ENCODE data around the gene KRT16.
"Not testable (repeated sequence)": the region's sequence is repeated elsewhere in the genome, so short reads cannot be mapped to it uniquely, and the experiment has no call there.

The KRT16 gene

DNA sequence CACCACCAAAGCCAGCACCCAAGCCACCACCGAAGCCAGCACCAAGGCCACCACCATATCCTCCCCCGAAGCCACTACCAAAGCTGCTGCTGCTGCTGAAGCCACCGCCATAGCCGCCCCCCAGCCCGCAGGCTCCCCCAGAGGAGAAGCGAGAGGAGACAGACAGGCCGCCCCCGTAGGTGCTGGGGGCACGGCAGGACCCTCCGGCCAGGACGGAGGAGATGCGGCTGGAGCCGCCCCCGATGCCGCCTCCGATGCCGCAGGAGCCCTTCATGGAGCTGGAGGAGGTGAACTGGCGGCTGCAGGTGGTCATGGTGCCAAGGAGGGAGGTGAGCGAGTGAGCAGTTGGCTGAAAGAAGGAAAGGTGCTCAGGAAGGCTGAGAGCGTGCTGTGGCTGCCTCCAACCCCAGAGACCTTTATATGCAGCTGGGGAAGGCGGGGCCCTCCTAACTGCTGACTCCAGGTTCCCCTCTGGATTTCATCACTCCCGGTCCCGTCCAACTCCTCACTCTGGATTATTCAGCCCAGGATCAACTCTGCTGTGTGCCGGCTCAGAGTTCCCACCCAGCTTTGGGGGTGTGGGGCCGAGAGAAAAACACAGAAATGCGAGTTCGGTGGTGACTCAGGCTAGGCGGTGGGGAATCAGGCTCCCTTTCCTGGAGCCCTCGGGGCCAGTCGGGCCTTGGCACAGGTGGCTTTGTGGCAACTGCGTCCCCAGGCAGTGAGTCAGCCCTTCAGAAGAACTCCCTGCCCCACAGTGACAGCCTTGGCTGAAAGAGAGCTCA, at the start of gene KRT16:
Gene KRT16, minus strand, starts transcription at position 392 of the 785 bp plus-strand sequence. Its CDS starts 79 bp downstream, at position 313.
- DNase-seq (ENCODE audit: low read depth); H3K4me3 ChIP-seq (ENCODE audit: low read depth, low read length): not testable (repeated sequence)

DNA sequence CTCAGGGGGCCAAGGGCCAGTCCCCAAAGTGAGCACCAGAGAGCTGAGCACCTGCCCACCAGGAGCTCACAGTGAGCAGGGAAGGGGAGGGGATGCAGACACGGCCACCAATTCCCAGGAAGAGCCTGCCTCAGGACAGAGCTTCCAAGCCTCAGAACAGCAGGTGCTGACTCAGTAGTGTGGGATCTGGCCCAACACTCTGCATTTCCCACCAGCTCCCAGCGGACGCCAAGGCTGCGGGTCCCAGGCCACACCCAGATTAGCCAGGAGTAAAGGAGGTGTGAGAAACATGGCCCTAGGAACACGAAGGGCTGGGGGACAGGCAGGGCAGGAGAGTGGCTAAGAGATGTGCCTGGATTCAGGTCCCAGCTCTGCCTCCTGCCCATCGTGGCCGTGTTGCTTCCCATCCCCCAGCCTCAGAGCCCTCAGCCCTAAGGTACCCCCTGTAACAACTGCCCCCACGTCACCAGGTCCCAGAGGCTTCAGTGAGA, 47.7 kb upstream of the KRT16 start:
- no peak overlapping the region for H3K4me3 ChIP-seq (ENCODE audit: low read depth, low read length)
- no peak for DNase-seq (ENCODE audit: low read depth)

DNA sequence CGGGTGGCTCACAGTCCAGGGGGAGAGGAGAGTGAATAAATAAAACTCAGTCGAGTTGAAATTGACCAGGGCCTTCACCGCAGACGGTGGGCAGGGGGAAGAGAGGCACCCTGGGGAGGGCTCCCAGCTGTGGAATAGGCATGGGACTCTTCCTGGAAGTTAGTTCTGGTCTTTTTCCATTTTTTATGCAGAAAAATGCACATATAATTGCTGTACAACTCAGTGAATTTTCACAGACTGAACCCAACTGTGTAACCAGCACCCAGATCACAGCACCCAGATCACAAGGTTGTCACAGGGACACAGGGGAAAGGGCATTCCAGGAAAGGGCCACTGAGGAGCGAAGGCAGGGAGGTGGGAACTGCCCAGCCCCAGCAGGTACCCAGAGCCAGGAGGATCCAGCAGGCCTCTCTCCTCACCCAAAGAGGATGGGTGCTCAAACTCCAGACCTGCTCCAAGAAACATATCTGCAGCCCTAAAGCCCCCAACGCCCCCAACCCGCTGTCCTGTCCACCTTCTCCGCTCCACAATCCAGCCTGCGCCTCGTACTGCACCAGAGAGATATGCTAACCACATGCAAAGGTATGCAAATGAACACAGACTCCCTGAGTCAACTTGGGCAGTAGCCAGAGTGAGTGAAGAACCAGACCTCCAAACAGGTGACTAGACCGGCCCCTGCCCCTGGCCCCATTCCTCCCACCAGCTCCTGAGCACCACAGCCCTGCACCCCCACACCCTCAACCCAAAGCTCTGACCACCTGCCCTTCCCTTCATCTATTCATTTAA, 47.1 kb upstream of the KRT16 start:
- no peak for DNase-seq (ENCODE audit: low read depth)
- no peak overlapping the region for H3K4me3 ChIP-seq (ENCODE audit: low read depth, low read length)

DNA sequence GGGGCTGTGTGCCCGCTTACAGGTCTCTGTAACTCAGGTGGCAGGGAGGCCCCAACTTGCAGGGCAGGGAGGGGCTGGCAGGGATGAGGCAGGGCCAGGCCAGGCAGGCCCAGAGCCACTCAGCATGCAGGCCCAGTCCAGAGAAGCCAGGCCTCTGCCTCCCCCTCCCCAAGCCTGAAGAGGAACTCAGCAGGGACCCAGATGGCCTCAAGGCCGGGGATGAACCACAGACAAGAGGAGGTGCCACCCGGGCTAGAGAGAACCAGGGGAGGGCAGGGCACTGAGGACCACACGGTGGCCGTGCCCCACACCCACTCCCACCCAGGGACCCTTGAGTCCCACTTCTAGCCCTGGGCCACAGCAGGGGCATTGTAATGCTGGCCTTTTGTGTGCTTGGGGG, 46.3 kb upstream of the KRT16 start:
- H3K4me3 ChIP-seq (ENCODE audit: low read depth, low read length) = no peak overlapping the region
- DNase-seq (ENCODE audit: low read depth) = no peak

DNA sequence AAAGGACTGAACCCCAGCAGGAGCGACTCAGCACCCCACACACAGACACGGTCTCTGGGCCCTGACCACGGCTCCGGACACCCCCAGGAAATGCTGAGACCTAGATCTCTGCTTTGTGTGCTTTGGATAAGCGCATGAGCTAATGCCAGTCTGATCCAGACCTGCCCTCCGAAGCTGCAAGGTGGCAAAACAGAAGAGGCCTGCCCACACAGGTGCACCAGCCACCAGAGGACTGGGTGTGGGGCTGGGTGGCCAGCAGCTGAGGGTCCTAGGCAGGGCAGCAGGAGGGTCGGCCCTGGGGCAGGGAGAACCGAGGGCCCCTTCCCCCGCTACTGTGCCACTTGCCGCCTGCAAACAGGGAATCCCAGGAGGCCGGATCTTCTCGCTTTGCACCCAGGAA, 45.4 kb upstream of the KRT16 start:
- no peak overlapping the region for H3K4me3 ChIP-seq (ENCODE audit: low read depth, low read length)
- DNase-seq (ENCODE audit: low read depth) = no peak

DNA sequence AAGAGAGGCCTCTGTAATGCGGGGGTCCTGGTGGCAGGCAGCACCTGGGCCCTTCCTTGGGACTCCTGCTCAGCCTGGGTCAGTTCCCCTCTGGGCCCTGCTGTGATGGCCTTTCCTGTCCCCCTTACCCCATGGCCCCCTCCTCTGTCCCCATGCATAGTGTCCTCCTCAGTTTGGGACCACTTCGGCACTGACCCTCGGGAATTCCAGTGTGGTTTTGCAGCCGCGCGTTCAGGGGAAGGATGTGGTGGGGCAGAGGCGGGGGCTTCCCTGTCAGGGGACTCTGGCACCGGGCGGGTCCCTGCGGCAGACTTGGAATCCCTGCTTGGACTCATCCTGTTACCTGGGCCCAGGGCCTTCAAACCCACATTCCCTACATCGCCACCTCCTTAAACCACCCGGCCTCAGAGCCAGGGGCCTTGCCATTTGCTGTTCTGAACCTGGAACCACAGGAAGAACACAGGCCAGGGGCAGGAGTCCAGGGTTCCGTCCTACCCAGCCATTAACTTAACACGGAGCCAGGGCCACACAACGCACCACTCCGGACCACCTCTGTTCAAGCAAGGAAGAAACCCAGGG, 44.7 kb upstream of the KRT16 start:
- no peak for DNase-seq (ENCODE audit: low read depth)
- no peak overlapping the region for H3K4me3 ChIP-seq (ENCODE audit: low read depth, low read length)

DNA sequence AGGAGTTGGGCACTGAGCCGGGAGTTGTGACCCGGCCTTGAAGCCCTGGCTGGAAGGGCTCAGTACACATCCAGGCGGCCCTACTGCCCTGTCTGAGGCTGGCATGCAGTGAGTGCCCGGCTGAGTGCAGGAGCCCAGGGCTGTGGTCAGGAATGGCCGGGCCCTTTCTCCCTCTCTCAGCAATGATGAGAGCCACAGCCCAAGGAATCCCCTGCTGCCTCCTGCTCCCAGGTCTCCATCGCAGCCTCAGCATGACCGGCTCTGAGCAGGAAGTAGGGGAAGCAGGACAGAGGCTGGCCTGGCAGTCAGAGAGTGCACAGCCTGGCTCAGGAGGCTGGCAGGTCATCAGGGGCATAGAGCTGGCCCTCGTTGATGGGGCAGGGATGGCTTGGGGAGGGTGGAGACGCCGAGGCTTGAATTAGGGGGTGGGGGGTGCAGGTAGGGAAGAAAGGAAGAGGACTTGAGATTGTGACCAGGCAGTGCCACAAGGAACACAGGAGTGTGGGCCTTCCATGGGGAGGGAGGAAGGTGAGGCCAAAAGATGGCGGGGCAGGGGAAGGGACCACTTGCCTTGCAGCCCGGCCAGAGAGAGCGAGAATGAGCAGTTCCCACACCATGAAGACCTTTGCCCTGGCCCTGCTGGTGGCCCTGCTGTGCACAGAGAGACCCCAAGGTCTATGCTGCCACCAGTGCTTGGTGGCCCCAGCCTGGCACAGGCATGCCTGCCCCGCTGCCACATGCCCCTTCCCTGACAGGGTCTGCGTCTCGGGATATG, 43.9 kb upstream of the KRT16 start:
- H3K4me3 ChIP-seq (ENCODE audit: low read depth, low read length) = no peak overlapping the region
- no peak for DNase-seq (ENCODE audit: low read depth)

DNA sequence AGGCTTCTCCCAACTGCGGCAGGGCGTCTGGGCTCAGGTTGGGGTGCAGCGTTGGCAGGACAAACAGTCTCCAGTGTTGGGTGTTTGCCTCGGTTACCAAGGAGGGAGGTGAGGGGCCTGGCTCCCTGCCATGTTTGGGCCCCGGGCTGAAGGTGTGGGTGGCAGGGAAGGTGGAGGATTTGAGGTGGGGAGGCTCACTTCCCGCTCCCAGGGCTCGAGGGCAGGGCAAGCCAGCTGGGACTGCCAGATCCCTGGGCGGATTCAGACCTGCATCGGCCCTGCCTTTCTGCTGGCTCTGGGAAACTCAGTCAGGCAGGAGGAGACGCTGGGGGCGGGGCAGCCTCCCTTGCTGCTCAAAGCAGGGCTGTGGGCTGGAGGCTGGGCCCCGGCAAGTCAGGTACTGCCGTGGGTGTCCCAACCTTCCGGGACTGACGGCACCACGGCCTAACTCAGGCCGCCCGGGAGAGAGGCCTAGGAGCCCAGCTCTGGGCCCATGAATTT, 43.1 kb upstream of the KRT16 start:
- no peak overlapping the region for H3K4me3 ChIP-seq (ENCODE audit: low read depth, low read length)
- DNase-seq (ENCODE audit: low read depth) = no peak

DNA sequence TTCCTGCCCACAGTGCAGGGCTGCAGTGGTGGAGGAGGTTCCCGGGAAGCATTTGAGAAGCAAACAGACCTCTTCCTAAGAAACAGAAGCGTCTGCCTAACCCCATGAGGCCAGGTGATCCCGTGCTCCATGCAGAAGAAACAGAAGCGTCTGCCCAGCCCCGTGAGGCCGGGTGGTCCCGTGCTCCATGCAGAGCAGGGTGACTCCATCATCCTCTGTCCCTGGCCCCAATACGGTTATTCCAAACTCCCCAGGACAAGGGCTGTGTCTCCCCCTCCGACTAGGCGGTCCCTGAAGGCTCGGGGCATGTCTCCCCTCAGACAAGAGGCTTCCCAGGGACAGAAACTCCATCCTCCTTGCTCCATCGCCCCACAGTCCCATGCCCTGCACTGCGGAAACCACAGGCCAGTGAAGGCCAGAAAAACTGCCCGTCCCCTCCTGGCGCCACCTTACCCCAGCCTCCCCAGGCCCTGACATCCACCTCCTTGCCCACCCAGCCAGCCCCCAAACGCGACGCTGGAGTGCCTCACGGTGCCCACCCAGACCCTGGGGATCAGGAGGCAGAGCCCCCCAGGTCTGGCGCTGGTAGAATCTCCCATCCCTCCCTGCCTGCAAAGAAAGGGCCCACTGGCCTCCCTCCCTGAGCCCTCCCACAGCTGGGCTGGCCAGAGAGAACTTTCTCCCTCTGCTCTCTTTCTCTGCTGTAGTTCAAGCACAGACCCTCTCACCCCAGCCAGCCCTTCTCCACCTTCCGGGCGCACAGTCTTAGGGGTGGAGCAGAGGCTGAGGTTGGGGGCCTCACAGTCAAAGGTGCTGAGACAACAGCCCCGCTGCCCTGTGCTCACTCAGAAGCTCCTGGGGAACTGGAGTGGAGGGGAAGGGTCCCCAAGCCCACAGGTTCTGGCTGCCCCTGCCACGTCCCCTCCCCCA, 42.4 kb upstream of the KRT16 start:
- DNase-seq (ENCODE audit: low read depth) = no peak
- no peak overlapping the region for H3K4me3 ChIP-seq (ENCODE audit: low read depth, low read length)

DNA sequence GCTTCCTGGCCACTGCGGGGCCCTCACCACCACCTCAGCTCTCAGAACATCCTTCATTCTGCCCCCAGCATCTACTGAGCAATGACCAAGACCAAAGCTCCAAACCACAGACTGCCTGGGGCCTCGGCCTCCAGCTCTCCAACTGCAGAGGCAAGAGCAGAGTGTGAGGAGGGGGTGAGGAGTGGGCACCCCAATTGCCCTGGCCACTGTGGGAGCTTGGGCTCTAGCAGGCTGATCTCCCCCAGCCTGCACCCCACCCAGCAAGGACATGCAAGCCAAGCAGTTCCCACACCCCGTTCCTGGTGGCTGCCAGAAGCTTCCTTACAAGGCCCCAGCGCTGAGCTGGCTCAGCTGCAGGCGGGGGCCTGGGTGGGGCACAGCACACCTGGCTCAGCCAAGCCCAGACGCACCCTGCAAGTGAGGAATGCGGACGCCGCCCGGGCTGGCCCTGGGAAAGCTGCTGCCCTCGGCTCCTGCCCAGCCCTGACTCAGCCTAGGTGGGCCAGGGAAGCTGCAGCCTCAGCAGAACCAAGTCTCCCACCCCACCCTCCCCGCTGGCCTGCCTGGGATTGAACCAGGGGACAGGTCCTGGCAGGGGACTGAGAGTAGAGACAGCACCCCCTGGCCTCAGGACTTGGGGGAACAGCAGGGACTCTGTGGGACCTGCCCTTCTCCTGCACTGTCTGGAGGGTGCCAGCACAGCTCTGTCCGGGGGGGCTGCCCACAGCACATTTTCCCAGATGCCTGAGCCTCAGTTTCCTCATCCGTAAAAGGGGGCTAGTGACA, 41.5 kb upstream of the KRT16 start:
- DNase-seq (ENCODE audit: low read depth) = no peak

DNA sequence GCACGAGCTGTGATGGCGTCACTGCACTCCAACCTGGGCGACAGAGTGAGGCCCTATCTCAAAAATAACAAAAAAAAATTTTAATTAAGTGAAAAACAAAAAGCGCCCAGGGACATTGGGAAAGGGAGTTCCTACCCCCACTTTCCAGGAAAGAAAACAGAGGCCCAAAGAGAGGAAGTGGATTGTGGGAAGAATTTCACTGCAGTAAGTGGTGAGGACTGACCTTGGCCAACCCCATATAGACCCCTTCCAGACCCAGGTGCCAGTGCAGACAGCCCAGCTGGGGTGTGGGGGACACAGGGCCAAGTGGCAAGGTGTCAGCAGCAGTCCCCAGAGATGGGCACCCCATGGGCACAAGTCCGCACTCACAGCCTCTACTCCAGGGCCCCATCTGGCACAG, 40.9 kb upstream of the KRT16 start:
- H3K4me3 ChIP-seq (ENCODE audit: low read depth, low read length) = no peak overlapping the region
- DNase-seq (ENCODE audit: low read depth) = no peak

More for the DNA sequence above, 41.5 kb upstream of the KRT16 start:
- H3K4me3 ChIP-seq (ENCODE audit: low read depth, low read length) = no peak overlapping the region

DNA sequence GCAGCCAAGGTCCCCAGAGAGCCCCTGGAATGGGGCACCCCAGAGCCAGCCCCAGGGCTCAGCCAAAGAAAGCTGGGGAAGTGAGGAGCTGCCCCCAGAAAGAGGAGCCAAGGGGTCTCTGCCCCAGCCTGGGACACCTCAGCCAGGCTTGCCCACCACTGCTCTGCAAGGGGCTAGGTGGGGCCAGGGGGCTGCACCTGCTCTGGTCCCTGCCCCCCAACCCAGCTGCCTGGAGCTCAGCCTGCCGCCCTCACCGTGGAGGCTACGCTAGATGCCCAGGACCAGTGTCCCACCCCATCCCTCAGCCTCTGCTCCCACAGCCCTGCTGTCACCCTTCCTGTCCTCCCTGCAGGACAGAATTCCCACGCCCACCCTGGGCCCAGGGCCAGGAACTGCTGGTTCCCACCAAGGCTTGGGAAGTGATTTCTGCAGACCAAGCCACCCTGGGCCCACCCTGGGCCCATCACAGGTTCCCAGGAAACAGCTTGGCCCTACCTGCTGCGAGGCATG, 39.9 kb upstream of the KRT16 start:
- H3K4me3 ChIP-seq (ENCODE audit: low read depth, low read length) = no peak overlapping the region
- no peak for DNase-seq (ENCODE audit: low read depth)

DNA sequence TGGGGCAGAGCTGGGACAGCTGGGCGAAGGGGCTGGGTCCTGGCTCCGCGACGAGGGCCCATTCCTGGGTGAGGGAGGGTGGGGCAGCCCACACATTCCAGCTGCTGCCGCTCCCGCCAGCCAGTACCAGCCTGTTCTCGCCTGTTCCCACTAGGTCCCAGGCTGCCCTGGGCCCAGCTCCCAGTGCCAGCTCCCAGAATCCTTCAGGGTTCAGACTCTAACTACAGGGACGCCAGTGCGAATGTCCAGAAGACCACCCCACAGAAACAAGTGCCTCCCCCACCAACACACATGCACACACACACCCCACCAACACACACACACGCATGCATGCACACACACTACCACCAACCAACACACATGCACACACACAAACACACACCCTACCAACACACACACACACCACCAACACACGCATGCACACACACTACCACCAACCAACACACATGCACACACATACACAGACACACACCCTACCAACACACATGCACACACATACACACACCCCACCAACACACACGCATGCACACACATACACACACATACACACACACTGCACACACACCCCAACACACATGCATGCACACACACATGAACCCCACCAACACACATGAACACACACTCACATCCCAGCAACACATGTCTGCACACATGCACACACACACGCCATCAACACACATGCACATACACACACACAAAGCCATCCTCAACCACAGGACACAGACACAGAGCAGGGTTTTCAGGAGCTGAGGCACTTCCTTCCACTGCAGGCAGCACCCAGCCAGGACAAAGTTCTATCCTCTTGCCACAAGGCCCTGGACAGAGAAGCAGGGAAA, 39.3 kb upstream of the KRT16 start:
- DNase-seq (ENCODE audit: low read depth) = no peak
- H3K4me3 ChIP-seq (ENCODE audit: low read depth, low read length) = no peak overlapping the region

DNA sequence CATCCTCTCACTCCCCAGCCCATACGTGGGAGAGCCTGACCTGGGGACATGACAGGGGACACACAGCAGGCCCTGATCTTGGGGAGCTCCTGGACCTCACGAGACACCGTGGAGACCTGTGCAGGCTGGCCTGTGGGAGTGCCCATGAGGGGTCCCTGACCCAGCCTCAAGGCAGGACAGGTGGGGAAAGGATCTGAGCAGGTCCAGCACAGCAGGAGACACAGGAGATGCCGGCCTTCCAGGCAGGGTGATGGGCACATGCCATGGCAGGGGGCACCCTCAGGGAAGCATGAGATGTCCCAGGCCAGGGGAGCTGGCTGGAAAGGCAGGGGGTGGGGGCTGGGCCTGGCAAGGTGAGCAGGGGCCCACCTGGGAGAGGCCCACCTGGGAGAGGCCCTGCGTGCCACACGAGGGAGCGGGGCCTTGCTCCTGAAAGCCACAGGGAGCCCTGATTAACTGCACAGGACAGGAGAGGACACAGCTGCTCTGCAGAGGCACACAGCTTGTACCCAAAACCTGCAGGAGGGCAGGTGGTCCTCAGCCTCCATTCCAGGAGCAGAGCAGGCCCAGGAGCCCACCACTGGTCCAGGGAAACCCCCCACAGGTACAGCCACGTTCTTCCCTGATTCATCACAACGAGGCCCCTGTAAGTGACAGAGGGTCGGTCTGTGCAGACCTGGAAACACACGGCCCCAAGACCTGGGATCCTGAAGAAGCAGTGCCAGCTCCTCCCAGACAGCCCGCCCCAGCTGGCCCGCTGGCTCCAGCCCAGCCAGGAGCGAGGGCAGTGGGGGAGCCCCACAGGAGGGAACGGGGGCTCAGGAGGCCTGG, 38.4 kb upstream of the KRT16 start:
- no peak for DNase-seq (ENCODE audit: low read depth)
- H3K4me3 ChIP-seq (ENCODE audit: low read depth, low read length) = no peak overlapping the region

DNA sequence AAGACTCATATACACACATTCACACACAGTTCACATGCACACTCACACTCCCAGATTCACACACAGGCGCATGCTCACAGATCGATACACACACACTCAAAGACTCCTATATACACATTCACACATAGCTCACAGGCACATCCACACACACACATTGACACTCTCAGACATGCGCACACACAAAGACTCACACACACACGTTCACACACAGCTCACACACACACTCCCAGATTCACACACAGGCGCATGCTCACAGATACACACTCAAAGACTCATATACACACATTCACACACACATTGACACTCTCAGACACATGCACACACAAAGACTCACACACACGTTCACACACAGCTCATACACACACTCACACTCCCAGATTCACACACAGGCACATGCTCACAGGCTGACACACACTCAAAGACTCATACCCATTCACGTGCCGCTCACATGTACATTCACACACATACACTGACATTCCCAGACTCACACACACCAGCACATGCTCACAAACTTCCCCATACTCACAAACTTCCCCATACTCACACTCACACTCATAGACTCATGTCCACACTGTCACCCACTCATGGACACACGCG, 37.5 kb upstream of the KRT16 start:
- no peak for DNase-seq (ENCODE audit: low read depth)

More for the DNA sequence above, 37.5 kb upstream of the KRT16 start:
- H3K4me3 ChIP-seq (ENCODE audit: low read depth, low read length) = no peak overlapping the region

All from skeletal muscle cell (primary cell).